ENCODE measurements around the gene CCL19. TPM values are rescaled to one million over a fixed set of nuclear protein-coding genes. Genes with fewer than 3 reads are reported as not detected.

Gene CCL19
- total RNA-seq, 2 experiments from 2014 or later = not detected

- Histone ChIP-seq H3K4me2 (ENCODE audit: low read length) (no peak overlapping the region), H3K27ac (ENCODE audit: low read depth, low read length, poor library complexity, severe bottlenecking) (no peak overlapping the region), H2AFZ (ENCODE audit: low read length) (no peak overlapping the region), H4K20me1 (ENCODE audit: insufficient read depth, low read length) (no peaks in the 10 kb centered on the region), H3K4me1 (ENCODE audit: insufficient read depth, low read length, poor library complexity, severe bottlenecking) (peaks cover 1% of the 10 kb centered on the region), H3K4me3 (ENCODE audit: low read depth, low read length, poor library complexity, severe bottlenecking) (no peak overlapping the region), H3K79me2 (ENCODE audit: insufficient read depth, low read depth, low read length) (no peaks in the 10 kb centered on the region), H3K36me3 (ENCODE audit: insufficient read depth, low read length) (peaks cover 5% of the 10 kb centered on the region; the same call in 1 of the 2 replicates), H3K9me3 (ENCODE audit: low read length) (no peaks in the 10 kb centered on the region), H3K9me2 (ENCODE audit: insufficient read depth, low read length) (no peaks in the 10 kb centered on the region)
- ChIA-PET POLR2A (no interaction called here), CTCF (ENCODE audit: unreplicated experiment) (no interaction called here)
- BruUV-seq (replicated peaks) = no TSS peak
- intact Hi-C loops (cut with micrococcal nuclease; ENCODE audit: unreplicated experiment) = no loop called here
- TF ChIP-seq CTCF (conservative IDR thresholded peaks at IDR 0.05; ENCODE audit: low read length) (no peak), EZH2phosphoT487 (IDR thresholded peaks at IDR 0.05; ENCODE audit: borderline replicate concordance, low read depth, low read length) (no peak)
- DNase-seq (ENCODE audit: low spot score) = no peak
These were observed 19.8 kb downstream of the CCL19 start for GRCh38 chr9:34671307-34671706.

GRCh38 chr9:34669809-34670562, 21.1 kb downstream of the CCL19 start:
- H3K36me3 ChIP-seq (ENCODE audit: insufficient read depth, low read length) = peaks cover 5% of the 10 kb centered on the region; the same call in 1 of the 2 replicates
- H3K4me2 ChIP-seq (ENCODE audit: low read length) = no peak overlapping the region
- H3K9me3 ChIP-seq (ENCODE audit: low read length) = no peaks in the 10 kb centered on the region
- no peaks in the 10 kb centered on the region for H3K79me2 ChIP-seq (ENCODE audit: insufficient read depth, low read depth, low read length)
- H3K4me1 ChIP-seq (ENCODE audit: insufficient read depth, low read length, poor library complexity, severe bottlenecking) = peaks cover 7% of the 10 kb centered on the region
- no peaks in the 10 kb centered on the region for H3K9me2 ChIP-seq (ENCODE audit: insufficient read depth, low read length)
- no peak overlapping the region for H3K4me3 ChIP-seq (ENCODE audit: low read depth, low read length, poor library complexity, severe bottlenecking)
- intact Hi-C loops (cut with micrococcal nuclease; ENCODE audit: unreplicated experiment) = no loop called here
- CTCF ChIA-PET (ENCODE audit: unreplicated experiment) = no interaction called here
- H3K27ac ChIP-seq (ENCODE audit: low read depth, low read length, poor library complexity, severe bottlenecking) = no peak overlapping the region
- H4K20me1 ChIP-seq (ENCODE audit: insufficient read depth, low read length) = no peaks in the 10 kb centered on the region
- H2AFZ ChIP-seq (ENCODE audit: low read length) = no peak overlapping the region
- POLR2A ChIA-PET = no interaction called here
- DNase-seq (ENCODE audit: low spot score) = no peak
- no TSS peak for BruUV-seq (replicated peaks)
- TF ChIP-seq EZH2phosphoT487 (IDR thresholded peaks at IDR 0.05; ENCODE audit: borderline replicate concordance, low read depth, low read length) (no peak), CTCF (conservative IDR thresholded peaks at IDR 0.05; ENCODE audit: low read length) (no peak)
